PC-3 (cell line): ENCODE results near the gene GATAD2A. TPM values are rescaled to one million over a fixed set of nuclear protein-coding genes. Genes with fewer than 3 reads are reported as not detected.

ENCODE experiments used
- ATAC-seq: fragments of 200-7000 bp; cut with Tn5 transposase; 2 replicates; pipeline ENCODE4 v1.9.1; 2020; ENCODE audit warnings: mild to moderate bottlenecking, moderate library complexity
- BruUV-seq: library from RNA; stranded (reverse); fragments of 400-500 nt; replicated peaks from 2 replicates; lab custom pipeline; 2021; lab: Mats Ljungman, UMichigan
- CTCF ChIA-PET: fragments of 300-600 bp; sonication (Branson Sonifier 250); formaldehyde crosslinking; loops from one replicate; lab custom pipeline; 2022; ENCODE audit warnings: antibody characterized with exemption; lab: Charles Lee
- POLR2A ChIA-PET: fragments of 300-600 bp; sonication (Branson Sonifier 250); formaldehyde crosslinking; loops from one replicate; lab custom pipeline; 2022; ENCODE audit warnings: antibody characterized with exemption; ENCODE audit not compliant: unreplicated experiment; lab: Charles Lee
- DNase-seq: peaks from one replicate; pipeline ENCODE4 v3.0.0-alpha.2; 2015
- H2AFZ ChIP-seq: fragments of 300-600 bp; sonication (generic); 2 replicates; pipeline ENCODE4 v1.6.0; 2016; ENCODE audit warnings: antibody characterized with exemption, low read length
- H3F3A ChIP-seq: fragments of 300-600 bp; sonication (generic); one replicate; pipeline ENCODE4 v1.6.0; 2017; ENCODE audit warnings: antibody characterized with exemption, low read length, control low read depth, mild to moderate bottlenecking; ENCODE audit not compliant: unreplicated experiment
- H3K27ac ChIP-seq: fragments of 300-600 bp; sonication (generic); 2 replicates; pipeline ENCODE4 v1.5.1; 2016; ENCODE audit warnings: mild to moderate bottlenecking, low read length
- H3K27me3 ChIP-seq: fragments of 300-600 bp; sonication (generic); 2 replicates; pipeline ENCODE4 v1.6.1; 2016; ENCODE audit warnings: low read length, mixed read lengths
- H3K36me3 ChIP-seq: fragments of 300-600 bp; sonication (generic); 2 replicates; pipeline ENCODE4 v1.6.1; 2016; ENCODE audit warnings: low read depth, mixed run types, low read length, mixed read lengths
- H3K4me1 ChIP-seq: fragments of 300-600 bp; sonication (generic); 2 replicates; pipeline ENCODE4 v1.5.1; 2016; ENCODE audit warnings: low read length; ENCODE audit not compliant: insufficient read depth
- H3K4me2 ChIP-seq: fragments of 300-600 bp; sonication (generic); 2 replicates; pipeline ENCODE4 v1.6.0; 2016; ENCODE audit warnings: low read length
- H3K4me3 ChIP-seq: fragments of 300-600 bp; sonication (generic); 2 replicates; pipeline ENCODE4 v1.5.1; 2016; ENCODE audit warnings: mild to moderate bottlenecking, low read length, mixed read lengths
- H3K79me2 ChIP-seq: fragments of 300-600 bp; sonication (generic); 2 replicates; pipeline ENCODE4 v1.6.1; 2017; ENCODE audit warnings: low read length, mixed read lengths
- H3K9ac ChIP-seq: fragments of 300-600 bp; sonication (generic); 2 replicates; pipeline ENCODE4 v1.6.0; 2016; ENCODE audit warnings: mild to moderate bottlenecking, low read length
- H3K9me2 ChIP-seq: fragments of 300-600 bp; sonication (generic); replicated peaks from 2 replicates; pipeline ENCODE4 v1.6.1; 2016; ENCODE audit warnings: mixed run types, low read length, mixed read lengths
- H3K9me3 ChIP-seq: fragments of 300-600 bp; sonication (generic); 2 replicates; pipeline ENCODE4 v1.6.1; 2016; ENCODE audit warnings: low read length, mixed read lengths
- H4K20me1 ChIP-seq: fragments of 300-600 bp; sonication (generic); 2 replicates; pipeline ENCODE4 v1.6.1; 2016; ENCODE audit warnings: low read length, mixed read lengths
- EZH2 ChIP-seq: fragments of 300-600 bp; sonication (generic); IDR thresholded peaks from one replicate; pipeline ENCODE4 v1.6.1; 2017; ENCODE audit warnings: antibody characterized with exemption, mild to moderate bottlenecking, low read length; ENCODE audit not compliant: unreplicated experiment
- EZH2phosphoT487 ChIP-seq: fragments of 300-600 bp; sonication (generic); IDR thresholded peaks from 2 replicates; pipeline ENCODE4 v1.6.1; 2018; ENCODE audit warnings: mild to moderate bottlenecking, antibody characterized with exemption, low read length, borderline replicate concordance
- intact Hi-C: fragments of 100-400 bp; cut with micrococcal nuclease; formaldehyde crosslinking; loops from 2 replicates; pipeline ENCODE4 v1.9.0; 2023
- total RNA-seq: library from RNA; depleted of rRNA; stranded (reverse); fragments of >200 nt; gene quantifications from 2 replicates; pipeline ENCODE4 v1.2.3, GENCODE V29; 2014
- TF ChIP-seq, protein P1 (sequence below): fragments of 300-600 bp; sonication (generic); conservative IDR thresholded peaks from 2 replicates; pipeline ENCODE4 v1.5.1; 2017; ENCODE audit warnings: antibody characterized with exemption, low read depth, mild to moderate bottlenecking, low read length

GATAD2A gene
- total RNA-seq, 1 experiment from 2014 or later, result 104 TPM

DNA sequence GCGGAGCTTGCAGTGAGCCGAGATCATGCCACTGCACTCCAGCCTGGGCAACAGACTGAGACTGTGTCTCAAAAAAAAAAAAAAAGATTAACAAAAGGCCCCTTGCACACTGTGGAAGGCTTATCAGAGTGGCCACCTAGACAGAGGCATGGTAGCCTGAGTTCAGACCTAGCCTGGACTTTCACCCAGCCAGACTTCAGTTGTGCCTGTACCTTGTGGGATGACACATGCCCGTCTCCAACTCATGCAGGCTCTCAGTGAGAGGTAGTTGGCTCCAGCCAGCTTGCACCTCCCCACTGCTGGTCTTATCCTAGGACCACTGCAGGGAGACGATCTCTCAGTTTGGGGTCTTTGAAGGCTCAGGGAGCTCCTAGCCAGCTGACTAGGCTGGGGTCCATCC, 52.2 kb downstream of the GATAD2A start:
- Histone ChIP-seq H3K9me3 (no peaks in the 10 kb centered on the region), H3K79me2 (peaks cover 94% of the 10 kb centered on the region), H3K4me2 (no peak overlapping the region), H3K9me2 (no peaks in the 10 kb centered on the region), H3K9ac (no peak overlapping the region), H2AFZ (no peak overlapping the region), H3K27me3 (no peaks in the 10 kb centered on the region), H3F3A (no peaks in the 10 kb centered on the region), H3K4me3 (no peak overlapping the region), H3K27ac (no peak overlapping the region), H3K36me3 (no peaks in the 10 kb centered on the region), H4K20me1 (peaks cover 22% of the 10 kb centered on the region; the same call in 1 of the 2 replicates), H3K4me1 (peaks cover 19% of the 10 kb centered on the region)
- no peak for DNase-seq
- no peak for ATAC-seq
- TF ChIP-seq EZH2 (no peak), EZH2phosphoT487 (no peak)
- TF ChIP-seq, protein P1, sequence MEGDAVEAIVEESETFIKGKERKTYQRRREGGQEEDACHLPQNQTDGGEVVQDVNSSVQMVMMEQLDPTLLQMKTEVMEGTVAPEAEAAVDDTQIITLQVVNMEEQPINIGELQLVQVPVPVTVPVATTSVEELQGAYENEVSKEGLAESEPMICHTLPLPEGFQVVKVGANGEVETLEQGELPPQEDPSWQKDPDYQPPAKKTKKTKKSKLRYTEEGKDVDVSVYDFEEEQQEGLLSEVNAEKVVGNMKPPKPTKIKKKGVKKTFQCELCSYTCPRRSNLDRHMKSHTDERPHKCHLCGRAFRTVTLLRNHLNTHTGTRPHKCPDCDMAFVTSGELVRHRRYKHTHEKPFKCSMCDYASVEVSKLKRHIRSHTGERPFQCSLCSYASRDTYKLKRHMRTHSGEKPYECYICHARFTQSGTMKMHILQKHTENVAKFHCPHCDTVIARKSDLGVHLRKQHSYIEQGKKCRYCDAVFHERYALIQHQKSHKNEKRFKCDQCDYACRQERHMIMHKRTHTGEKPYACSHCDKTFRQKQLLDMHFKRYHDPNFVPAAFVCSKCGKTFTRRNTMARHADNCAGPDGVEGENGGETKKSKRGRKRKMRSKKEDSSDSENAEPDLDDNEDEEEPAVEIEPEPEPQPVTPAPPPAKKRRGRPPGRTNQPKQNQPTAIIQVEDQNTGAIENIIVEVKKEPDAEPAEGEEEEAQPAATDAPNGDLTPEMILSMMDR, result no peak
- intact Hi-C loops, result no loop called here
- ChIA-PET CTCF (no interaction called here), POLR2A (no interaction called here)
- BruUV-seq, result no TSS peak

GRCh38 chr19:19458110-19458816, 52.8 kb downstream of the GATAD2A start:
- ChIA-PET CTCF (no interaction called here), POLR2A (no interaction called here)
- no peak for ATAC-seq
- H3K9me2 ChIP-seq, result no peaks in the 10 kb centered on the region
- no peaks in the 10 kb centered on the region for H3K36me3 ChIP-seq
- no peak overlapping the region for H3K4me2 ChIP-seq
- no peak overlapping the region for H2AFZ ChIP-seq
- DNase-seq, result no peak
- peaks cover 19% of the 10 kb centered on the region for H3K4me1 ChIP-seq
- peaks cover 17% of the 10 kb centered on the region; the same call in 1 of the 2 replicates for H4K20me1 ChIP-seq
- no peak overlapping the region for H3K9ac ChIP-seq
- H3K9me3 ChIP-seq, result no peaks in the 10 kb centered on the region
- TF ChIP-seq EZH2, result no peak
- no peak for TF ChIP-seq EZH2phosphoT487
- TF ChIP-seq, protein P1, result no peak
- peaks cover 94% of the 10 kb centered on the region for H3K79me2 ChIP-seq
- H3K4me3 ChIP-seq, result no peak overlapping the region
- intact Hi-C loops, result no loop called here
- H3K27ac ChIP-seq, result peak overlapping the region; percentile 71; the same call in 1 of the 2 replicates
- no TSS peak for BruUV-seq
- no peaks in the 10 kb centered on the region for H3K27me3 ChIP-seq
- H3F3A ChIP-seq, result no peaks in the 10 kb centered on the region

DNA sequence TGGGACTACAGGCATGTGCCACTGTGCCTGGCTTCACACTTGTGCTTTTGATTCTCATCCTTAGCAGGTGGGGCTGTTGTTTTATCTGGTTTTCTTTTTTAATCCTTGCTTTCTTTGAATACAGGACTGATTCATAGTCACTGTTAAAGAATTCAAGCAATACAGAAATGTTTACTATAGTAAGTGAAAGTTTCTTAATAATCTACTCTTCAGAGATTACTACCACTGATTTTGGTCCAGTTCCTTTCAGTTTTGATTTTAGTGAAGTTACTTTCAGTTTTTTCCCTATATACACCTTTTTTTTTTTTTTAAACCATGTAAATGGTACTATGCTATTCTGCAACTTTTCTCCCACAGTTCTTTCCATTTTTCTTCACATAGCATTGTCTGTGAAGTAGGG, 53.6 kb downstream of the GATAD2A start:
- DNase-seq, result no peak
- H3F3A ChIP-seq, result no peaks in the 10 kb centered on the region
- H3K9ac ChIP-seq, result no peak overlapping the region
- H3K27me3 ChIP-seq, result no peaks in the 10 kb centered on the region
- ChIA-PET CTCF (no interaction called here), POLR2A (no interaction called here)
- H3K79me2 ChIP-seq, result peaks cover 96% of the 10 kb centered on the region
- no peaks in the 10 kb centered on the region for H3K9me2 ChIP-seq
- no peak overlapping the region for H3K4me3 ChIP-seq
- intact Hi-C loops, result no loop called here
- TF ChIP-seq, protein P1, result no peak
- no peak for TF ChIP-seq EZH2
- no peak for TF ChIP-seq EZH2phosphoT487
- peak overlapping the region; percentile 71 for H3K27ac ChIP-seq
- ATAC-seq, result no peak; the same call in 1 of the 2 replicates
- H2AFZ ChIP-seq, result no peak overlapping the region
- H3K4me1 ChIP-seq, result peaks cover 19% of the 10 kb centered on the region
- BruUV-seq, result no TSS peak
- H4K20me1 ChIP-seq, result peaks cover 22% of the 10 kb centered on the region; the same call in 1 of the 2 replicates
- no peaks in the 10 kb centered on the region for H3K36me3 ChIP-seq
- peak overlapping the region; percentile 50; the same call in 1 of the 2 replicates for H3K4me2 ChIP-seq
- no peaks in the 10 kb centered on the region for H3K9me3 ChIP-seq
